Activated CD8-positive, alpha-beta memory T cell treated with anti-CD3 and anti-CD28 coated beads for 36 hours (primary cell): ENCODE measurements around the gene IL1RAPL1. TPM values are rescaled to one million over a fixed set of nuclear protein-coding genes. Genes with fewer than 3 reads are reported as not detected.
"Not testable (repeated sequence)": the region's sequence is repeated elsewhere in the genome, so short reads cannot be mapped to it uniquely, and the experiment has no call there.

Experiments used
- CTCF ChIA-PET: fragments of 350-600 bp; sonication (Branson Sonifier 250); formaldehyde crosslinking; loops from one replicate; lab custom pipeline; 2021; ENCODE audit warnings: antibody characterized with exemption; lab: Charles Lee
- POLR2A ChIA-PET: fragments of 350-600 bp; sonication (Branson Sonifier 250); formaldehyde crosslinking; loops from one replicate; lab custom pipeline; 2021; ENCODE audit warnings: antibody characterized with exemption; lab: Charles Lee
- total RNA-seq, 2 experiments: library from RNA; stranded (reverse); gene quantifications; one replicate each; pipeline ENCODE4 v1.2.3, GENCODE V29; 2021

Gene IL1RAPL1
- total RNA-seq, 2 experiments from 2014 or later, result not detected

DNA sequence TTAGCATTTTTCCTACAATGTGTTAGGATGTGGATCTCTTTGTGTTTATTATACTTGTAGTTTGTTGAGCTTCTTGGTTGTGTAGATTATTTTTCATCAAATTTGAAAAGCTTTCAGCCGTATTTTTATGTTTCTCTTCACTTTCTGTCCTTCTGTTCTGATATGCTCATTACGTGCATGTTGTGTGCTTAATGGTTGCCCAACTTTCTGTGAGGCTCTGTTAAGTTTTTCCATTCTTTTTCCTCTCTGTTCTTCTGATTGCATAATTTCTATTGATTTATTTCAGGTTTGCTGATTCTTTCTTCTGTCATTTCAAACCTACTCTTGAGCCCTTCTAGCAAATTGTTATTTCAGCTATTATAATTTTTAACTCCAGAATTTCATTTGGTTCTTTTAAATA lies 478.2 kb downstream of the IL1RAPL1 start:
- POLR2A ChIA-PET, result no interaction called here

GRCh38 chrX:29066516-29066915 lies 479.3 kb downstream of the IL1RAPL1 start:
- CTCF ChIA-PET, result no interaction called here
- POLR2A ChIA-PET, result no interaction called here

More for the DNA sequence above, 478.2 kb downstream of the IL1RAPL1 start:
- CTCF ChIA-PET, result no interaction called here

DNA sequence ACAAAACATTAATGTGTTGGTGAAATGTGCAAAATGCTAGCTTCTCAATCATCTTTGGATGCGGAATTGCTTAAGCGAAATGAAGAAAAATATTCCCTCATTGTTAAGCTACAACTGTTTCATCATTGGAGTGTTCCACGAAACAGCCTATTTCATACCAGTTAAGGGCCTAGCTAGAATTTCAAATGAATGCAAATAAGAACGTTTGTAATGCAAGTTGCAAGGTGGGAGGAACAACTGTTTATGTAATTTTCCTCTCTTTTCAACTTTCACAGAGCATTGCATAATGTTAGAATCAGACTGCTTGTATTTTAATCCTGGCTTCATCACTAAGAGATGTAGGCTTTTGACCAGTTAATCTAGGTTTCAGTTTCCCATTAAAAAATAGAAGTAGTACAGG lies 480.1 kb downstream of the IL1RAPL1 start:
- ChIA-PET CTCF (no interaction called here), POLR2A (no interaction called here)

DNA sequence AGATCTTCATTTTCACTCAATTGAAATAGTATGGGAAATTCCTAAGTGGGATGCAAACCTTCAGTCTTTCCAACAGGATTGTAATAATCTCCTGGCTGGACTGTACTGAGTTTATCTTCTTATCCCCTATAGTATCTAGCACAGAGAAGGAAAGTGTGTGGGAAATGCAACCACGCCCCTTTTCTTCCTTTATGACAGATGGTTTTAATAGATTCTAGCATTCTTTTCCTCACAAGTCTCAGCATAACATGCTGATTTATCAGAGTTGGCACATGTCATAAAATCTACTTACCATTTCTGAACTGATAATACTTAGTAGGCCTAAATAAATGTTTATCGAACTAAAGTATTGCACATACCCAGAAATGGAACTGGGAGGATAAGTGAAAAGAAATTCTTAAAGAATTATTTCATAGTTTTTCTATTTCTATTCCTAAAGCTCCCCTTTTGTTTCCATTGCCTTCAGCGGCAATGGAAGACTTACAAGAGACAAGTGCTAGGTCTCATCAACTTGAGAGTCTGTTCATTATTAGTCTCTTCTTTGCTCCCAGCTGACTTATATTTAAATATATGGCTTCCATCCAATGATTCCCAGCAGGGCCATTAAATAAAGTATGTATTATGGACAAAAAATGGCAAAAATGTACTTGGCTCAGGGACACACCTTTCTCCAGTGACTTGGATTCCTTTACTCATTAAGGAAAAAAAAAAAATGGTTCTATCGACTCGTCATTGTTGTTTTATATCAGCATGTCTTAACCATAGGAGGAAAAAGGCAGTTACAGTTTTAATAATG lies 484.5 kb downstream of the IL1RAPL1 start:
- CTCF ChIA-PET, result no interaction called here
- POLR2A ChIA-PET, result no interaction called here

GRCh38 chrX:29082558-29082957 lies 495.3 kb downstream of the IL1RAPL1 start:
- CTCF ChIA-PET, result no interaction called here
- POLR2A ChIA-PET, result no interaction called here

GRCh38 chrX:29083823-29084222 lies 496.6 kb downstream of the IL1RAPL1 start:
- POLR2A ChIA-PET, result no interaction called here
- CTCF ChIA-PET, result no interaction called here

- ChIA-PET POLR2A (no interaction called here), CTCF (no interaction called here)
Observed at GRCh38 chrX:29090811-29091210, 503.6 kb downstream of the IL1RAPL1 start.

GRCh38 chrX:29107231-29107630 lies 520.0 kb downstream of the IL1RAPL1 start:
- CTCF ChIA-PET, result no interaction called here
- POLR2A ChIA-PET, result no interaction called here

GRCh38 chrX:29110041-29110440 lies 522.8 kb downstream of the IL1RAPL1 start:
- POLR2A ChIA-PET, result no interaction called here
- CTCF ChIA-PET, result no interaction called here

- ChIA-PET POLR2A (no interaction called here), CTCF (no interaction called here)
Observed at GRCh38 chrX:29113221-29113620, 526.0 kb downstream of the IL1RAPL1 start.

- CTCF ChIA-PET, result not testable (repeated sequence)
Observed at GRCh38 chrX:29122817-29123216, 535.6 kb downstream of the IL1RAPL1 start.

DNA sequence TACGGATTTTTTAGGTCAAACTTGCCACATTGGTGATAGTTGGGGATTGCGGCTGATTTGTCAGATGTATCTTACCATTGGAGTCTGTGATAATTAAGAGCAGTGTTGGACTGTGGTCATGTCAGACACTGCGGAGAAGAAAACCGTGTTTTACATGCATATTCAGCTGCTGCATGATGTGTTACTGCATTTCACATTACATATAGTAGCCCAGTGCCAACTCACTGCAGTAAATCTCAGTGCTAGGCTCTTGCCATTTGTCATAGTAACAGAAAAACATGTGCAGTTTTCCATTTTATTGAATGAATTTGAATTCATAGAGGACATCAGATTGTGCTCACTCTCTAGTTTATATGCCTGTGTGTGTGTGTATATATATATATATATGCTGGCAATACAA lies 543.7 kb downstream of the IL1RAPL1 start:
- CTCF ChIA-PET, result interaction anchor here (0.6 kb wide), 1 partner anchor 45 kb away, joined by 3 read pairs; no protein-coding TSS in a partner anchor
- POLR2A ChIA-PET, result no interaction called here

More at GRCh38 chrX:29122817-29123216, 535.6 kb downstream of the IL1RAPL1 start:
- POLR2A ChIA-PET, result not testable (repeated sequence)

DNA sequence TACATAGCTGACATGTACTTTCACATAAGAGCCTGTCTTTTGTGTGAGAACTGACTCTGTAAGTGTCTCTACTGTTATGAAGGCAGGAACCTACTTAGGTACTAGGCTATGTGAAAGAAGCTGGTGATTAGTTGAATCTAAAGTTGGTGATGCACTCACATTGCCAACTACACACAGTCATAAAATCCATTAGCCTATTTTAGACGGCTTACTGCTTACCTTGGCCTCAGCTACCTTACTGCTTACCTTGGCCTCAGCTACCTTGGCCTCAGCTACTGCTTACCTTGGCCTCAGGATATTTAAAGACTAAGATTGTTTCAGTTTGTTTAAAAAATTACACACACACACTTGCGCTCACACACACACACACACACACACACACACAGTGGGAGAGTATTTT lies 549.7 kb downstream of the IL1RAPL1 start:
- POLR2A ChIA-PET, result no interaction called here
- CTCF ChIA-PET, result no interaction called here

GRCh38 chrX:29138003-29138402 lies 550.8 kb downstream of the IL1RAPL1 start:
- ChIA-PET POLR2A (no interaction called here), CTCF (no interaction called here)

DNA sequence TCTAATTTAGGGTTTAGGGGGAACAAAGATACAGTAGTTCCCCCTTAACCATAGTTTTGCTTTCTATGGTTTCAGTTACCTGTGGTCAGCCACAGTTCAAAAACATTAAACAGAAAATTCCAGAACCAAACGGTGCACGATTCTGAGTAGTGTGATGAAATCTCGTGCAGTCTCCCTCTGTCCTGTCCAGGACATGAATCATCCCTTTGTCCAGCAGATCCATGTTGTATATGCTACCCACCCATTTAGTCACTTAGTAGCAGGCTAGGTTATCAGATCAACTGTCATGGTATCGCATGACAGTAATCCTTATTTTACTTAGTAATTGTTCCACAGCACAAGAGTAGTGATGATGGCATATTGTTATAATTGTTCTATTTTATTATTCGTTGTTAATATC lies 556.1 kb downstream of the IL1RAPL1 start:
- POLR2A ChIA-PET, result no interaction called here
- CTCF ChIA-PET, result no interaction called here

GRCh38 chrX:29143756-29144155 lies 556.5 kb downstream of the IL1RAPL1 start:
- POLR2A ChIA-PET, result no interaction called here
- CTCF ChIA-PET, result no interaction called here

DNA sequence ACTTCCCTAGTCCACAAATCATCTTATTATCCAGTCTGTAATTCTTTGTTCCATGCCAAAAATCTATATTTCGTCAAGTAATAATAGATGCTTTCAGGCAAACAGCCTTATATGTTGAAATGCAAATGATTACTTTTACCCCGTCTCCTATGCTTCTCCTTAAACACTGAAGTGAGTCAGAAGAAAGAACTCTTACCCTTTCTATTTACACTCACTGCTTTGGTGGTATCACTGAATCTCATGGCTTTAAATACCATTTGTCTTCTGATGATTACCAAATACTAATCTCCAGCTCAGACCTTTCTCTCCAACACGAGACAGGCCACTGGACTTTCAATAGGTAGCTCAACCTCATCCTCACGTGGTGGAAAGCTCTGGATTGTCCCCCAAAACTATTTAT lies 558.1 kb downstream of the IL1RAPL1 start:
- POLR2A ChIA-PET, result no interaction called here
- CTCF ChIA-PET, result no interaction called here

DNA sequence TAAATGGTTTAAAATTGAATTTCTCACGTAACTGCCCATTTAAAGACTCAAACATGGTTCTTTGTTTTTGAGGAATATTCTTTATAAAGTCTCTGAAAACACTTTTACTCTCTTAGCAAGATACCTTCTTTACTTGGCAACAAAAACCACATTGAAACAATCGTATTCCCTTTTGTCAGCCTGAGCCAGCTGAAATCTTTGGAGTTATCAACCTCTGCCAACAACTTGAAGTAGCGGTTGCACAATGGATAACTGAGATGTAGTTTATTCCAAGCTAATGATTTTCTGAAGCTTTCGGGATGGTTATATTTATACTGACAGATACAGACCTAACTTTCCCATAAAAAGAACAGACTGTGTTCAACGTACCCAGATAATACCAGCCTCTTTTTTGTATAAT lies 561.3 kb downstream of the IL1RAPL1 start:
- ChIA-PET POLR2A (no interaction called here), CTCF (no interaction called here)

DNA sequence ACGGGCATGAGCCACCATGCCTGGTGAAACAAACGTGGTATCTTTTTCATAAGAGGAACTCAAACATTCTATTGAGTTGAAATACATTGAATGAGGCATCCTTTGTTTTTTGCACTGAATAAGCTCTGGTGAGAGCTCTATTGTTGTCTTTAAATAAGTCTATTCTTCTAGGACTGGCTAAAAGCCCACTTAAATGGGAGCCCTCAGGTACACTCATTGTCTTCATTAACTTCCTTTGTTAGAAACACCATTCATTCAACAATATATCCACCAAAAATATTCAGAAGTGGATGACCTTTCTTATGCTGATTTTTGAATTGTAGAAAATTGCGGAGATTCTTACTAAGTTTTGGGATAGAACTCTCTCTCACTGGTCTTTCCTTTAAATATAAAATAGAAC lies 568.0 kb downstream of the IL1RAPL1 start:
- ChIA-PET CTCF (no interaction called here), POLR2A (no interaction called here)

DNA sequence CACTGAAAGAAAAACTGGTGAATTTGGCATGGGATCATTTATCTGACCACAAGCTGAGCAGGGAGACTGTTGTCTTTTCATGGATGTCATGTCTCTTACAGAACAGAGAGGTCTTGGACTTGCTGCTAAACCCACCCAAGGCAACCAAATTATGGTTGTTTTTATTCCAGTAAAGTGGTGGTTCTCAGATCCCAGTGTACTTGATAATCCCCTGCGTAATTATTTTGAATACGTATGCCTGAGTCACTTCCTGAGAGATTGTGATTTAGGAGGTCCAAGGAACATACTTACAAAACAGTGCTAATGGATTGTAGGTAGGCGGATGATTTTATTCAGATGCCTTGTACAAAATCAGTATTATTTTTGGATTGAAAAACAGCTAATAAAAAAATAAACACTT lies 585.6 kb downstream of the IL1RAPL1 start:
- CTCF ChIA-PET, result no interaction called here
- POLR2A ChIA-PET, result no interaction called here

DNA sequence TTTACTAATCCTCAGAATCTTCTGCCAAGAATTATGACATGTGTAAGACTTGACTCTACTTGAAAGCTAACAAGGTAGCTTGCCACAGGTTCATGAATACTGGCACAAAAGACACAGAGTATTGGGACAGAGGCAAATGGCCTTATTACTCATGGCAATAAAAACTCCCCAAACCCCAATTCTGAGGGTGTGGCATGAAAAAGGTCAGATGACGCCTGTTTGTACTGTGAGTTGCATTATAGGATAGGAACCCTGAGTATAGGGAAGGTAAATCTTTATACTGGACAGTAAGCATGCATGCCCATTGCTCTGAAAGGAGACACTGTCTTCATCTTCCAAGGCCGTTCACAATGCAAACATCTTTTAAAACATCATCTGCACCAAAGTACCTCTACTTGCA lies 600.0 kb downstream of the IL1RAPL1 start:
- CTCF ChIA-PET, result no interaction called here
- POLR2A ChIA-PET, result no interaction called here

GRCh38 chrX:29196501-29196900 lies 609.3 kb downstream of the IL1RAPL1 start:
- CTCF ChIA-PET, result no interaction called here
- POLR2A ChIA-PET, result no interaction called here
